GM23338 (cell line): ENCODE data around the gene KAT6B. TPM values are rescaled to one million over a fixed set of nuclear protein-coding genes. Genes with fewer than 3 reads are reported as not detected.

Experiments
- ATAC-seq: fragments of 200-7000 bp; cut with Tn5 transposase; 3 replicates; pipeline ENCODE4 v1.9.1; 2020
- DNase-seq: peaks from one replicate; pipeline ENCODE4 v3.0.0-alpha.2; 2015; ENCODE audit warnings: low spot score
- H2AFZ ChIP-seq: fragments of 200-600 bp; sonication (generic); 2 replicates; pipeline ENCODE4 v1.8.0; 2016; ENCODE audit warnings: antibody characterized with exemption, mild to moderate bottlenecking, moderate library complexity
- H3F3A ChIP-seq: fragments of 200-600 bp; sonication (generic); replicated peaks from 2 replicates; pipeline ENCODE4 v1.8.0; 2017; ENCODE audit warnings: antibody characterized with exemption, mixed run types, low read depth
- H3K27ac ChIP-seq: fragments of 200-600 bp; sonication (generic); 2 replicates; pipeline ENCODE4 v1.6.1; 2016; ENCODE audit warnings: low read depth
- H3K27me3 ChIP-seq: fragments of 200-600 bp; sonication (generic); 2 replicates; pipeline ENCODE4 v1.8.0; 2016; ENCODE audit warnings: mild to moderate bottlenecking, mixed run types, moderate library complexity; ENCODE audit not compliant: insufficient read depth
- H3K36me3 ChIP-seq: fragments of 200-600 bp; sonication (generic); 2 replicates; pipeline ENCODE4 v1.8.0; 2016; ENCODE audit warnings: mild to moderate bottlenecking; ENCODE audit not compliant: insufficient read depth
- H3K4me1 ChIP-seq: fragments of 200-600 bp; sonication (generic); 2 replicates; pipeline ENCODE4 v1.8.0; 2016; ENCODE audit warnings: mild to moderate bottlenecking, moderate library complexity; ENCODE audit not compliant: insufficient read depth
- H3K4me2 ChIP-seq: fragments of 200-600 bp; sonication (generic); 2 replicates; pipeline ENCODE4 v1.7.1; 2017; ENCODE audit warnings: mixed run types
- H3K4me3 ChIP-seq: fragments of 200-600 bp; sonication (generic); 2 replicates; pipeline ENCODE4 v1.6.1; 2016; ENCODE audit warnings: mixed run types
- H3K79me2 ChIP-seq: fragments of 200-600 bp; sonication (generic); replicated peaks from 2 replicates; pipeline ENCODE4 v1.8.0; 2017; ENCODE audit warnings: mild to moderate bottlenecking; ENCODE audit not compliant: insufficient read depth
- H3K9me2 ChIP-seq: fragments of 200-600 bp; sonication (generic); 2 replicates; pipeline ENCODE4 v1.8.0; 2017; ENCODE audit not compliant: insufficient read depth
- H4K20me1 ChIP-seq: fragments of 200-600 bp; sonication (generic); replicated peaks from 2 replicates; pipeline ENCODE4 v1.8.0; 2017; ENCODE audit warnings: mild to moderate bottlenecking; ENCODE audit not compliant: insufficient read depth
- H3K27ac Mint-ChIP-seq: 2 replicates; pipeline ENCODE4 v1.8.0; 2020; ENCODE audit warnings: inconsistent platforms, mild to moderate bottlenecking, moderate library complexity, mixed read lengths
- H3K27me3 Mint-ChIP-seq: 3 replicates; pipeline ENCODE4 v1.8.0; 2022; ENCODE audit warnings: low read depth, mild to moderate bottlenecking, moderate library complexity, mixed read lengths, inconsistent platforms; ENCODE audit not compliant: insufficient read depth, poor library complexity
- H3K36me3 Mint-ChIP-seq: 3 replicates; pipeline ENCODE4 v1.8.0; 2021; ENCODE audit warnings: low read depth, mild to moderate bottlenecking, inconsistent platforms, moderate library complexity, mixed read lengths
- H3K4me1 Mint-ChIP-seq: 3 replicates; pipeline ENCODE4 v1.8.0; 2020; ENCODE audit warnings: mild to moderate bottlenecking, inconsistent platforms, mixed read lengths
- H3K4me3 Mint-ChIP-seq: 3 replicates; pipeline ENCODE4 v1.8.0; 2021; ENCODE audit warnings: moderate library complexity, mild to moderate bottlenecking, inconsistent platforms, mixed read lengths
- H3K9me3 Mint-ChIP-seq: 3 replicates; pipeline ENCODE4 v1.8.0; 2020; ENCODE audit warnings: moderate library complexity, mild to moderate bottlenecking, inconsistent platforms, mixed read lengths
- CREB1 ChIP-seq: fragments of 250-450 bp; sonication (Bioruptor Pico); IDR thresholded peaks from 2 replicates; pipeline ENCODE4 v1.5.0; 2020; ENCODE audit warnings: low read depth, mild to moderate bottlenecking, moderate library complexity
- EZH2 ChIP-seq: fragments of 200-600 bp; sonication (generic); IDR thresholded peaks from one replicate; pipeline ENCODE4 v1.8.0; 2017; ENCODE audit warnings: antibody characterized with exemption, mild to moderate bottlenecking, low read depth; ENCODE audit not compliant: unreplicated experiment
- EZH2phosphoT487 ChIP-seq: fragments of 200-600 bp; sonication (generic); IDR thresholded peaks from one replicate; pipeline ENCODE4 v1.8.1; 2018; ENCODE audit warnings: antibody characterized with exemption; ENCODE audit not compliant: unreplicated experiment
- JUNB ChIP-seq: IDR thresholded peaks from one replicate; pipeline ENCODE4 v1.6.1; 2016; ENCODE audit warnings: antibody characterized with exemption; ENCODE audit not compliant: unreplicated experiment
- NANOG ChIP-seq: IDR thresholded peaks from 2 replicates; pipeline ENCODE4 v1.6.1; 2016; ENCODE audit warnings: antibody characterized with exemption, borderline replicate concordance
- POLR2AphosphoS5 ChIP-seq: IDR thresholded peaks from 2 replicates; pipeline ENCODE4 v1.6.1; 2016; ENCODE audit warnings: antibody characterized with exemption, low read depth
- REST ChIP-seq: IDR thresholded peaks from one replicate; pipeline ENCODE4 v1.6.1; 2018; ENCODE audit warnings: antibody characterized with exemption; ENCODE audit not compliant: unreplicated experiment
- STAT1 ChIP-seq: IDR thresholded peaks from one replicate; pipeline ENCODE4 v1.6.1; 2016; ENCODE audit warnings: antibody characterized with exemption; ENCODE audit not compliant: unreplicated experiment
- ZNF114 ChIP-seq: fragments of 250-450 bp; sonication (Bioruptor Pico); IDR thresholded peaks from 2 replicates; pipeline ENCODE4 v1.5.0; 2020; ENCODE audit warnings: mild to moderate bottlenecking, moderate library complexity
- ZNF331 ChIP-seq: fragments of 250-450 bp; sonication (Bioruptor Pico); IDR thresholded peaks from 2 replicates; pipeline ENCODE4 v1.5.0; 2020; ENCODE audit warnings: low read depth, mild to moderate bottlenecking, moderate library complexity
- ZNF462 ChIP-seq: fragments of 250-450 bp; sonication (Bioruptor Pico); IDR thresholded peaks from 2 replicates; pipeline ENCODE4 v1.5.0; 2020; ENCODE audit warnings: mild to moderate bottlenecking, moderate library complexity
- polyA plus RNA-seq: library from polyadenylated mRNA; unstranded; fragments of >200 nt; fragmentation: Nextera tagmentation; extraction: Ambion mirVana; gene quantifications from 2 replicates; pipeline ENCODE4 v1.2.1, GENCODE V29; 2016
- total RNA-seq: library from RNA; depleted of rRNA; stranded (reverse); fragments of >200 nt; shearing (Covaris generic); gene quantifications from 2 replicates; pipeline ENCODE4 v1.2.3, GENCODE V29; 2014
- TF ChIP-seq, protein P1 (sequence below): IDR thresholded peaks from 2 replicates; pipeline ENCODE4 v1.6.1; 2016; ENCODE audit warnings: antibody characterized with exemption
- TF ChIP-seq, protein P2 (sequence below), 2 experiments: fragments of 200-600 bp in 1 of 2; sonication (generic) in 1 of 2; conservative IDR thresholded peaks; 2 replicates each; pipeline versions ENCODE4 v1.5.1 to v1.6.1; 2016 to 2017; ENCODE audit warnings: antibody characterized with exemption in 2 of 2, low read depth in 2 of 2, mild to moderate bottlenecking in 2 of 2, moderate library complexity in 1 of 2

Gene KAT6B
- total and polyA plus RNA-seq, 2 experiments from 2014 or later, result 21.3 to 31.4 TPM

GRCh38 chr10:74787457-74787856 lies 38.9 kb upstream of the KAT6B start:
- no peak for DNase-seq
- no peaks in the 10 kb centered on the region for H3K36me3 ChIP-seq
- no peaks in the 10 kb centered on the region for H4K20me1 ChIP-seq
- Mint-ChIP-seq H3K4me1 (peaks cover 18% of the 10 kb centered on the region), H3K9me3 (no peaks in the 10 kb centered on the region), H3K27me3 (peaks cover 1% of the 10 kb centered on the region), H3K27ac (no peak overlapping the region), H3K4me3 (no peak overlapping the region), H3K36me3 (no peaks in the 10 kb centered on the region)
- H3K4me1 ChIP-seq, result peaks cover 32% of the 10 kb centered on the region
- no peaks in the 10 kb centered on the region for H3F3A ChIP-seq
- TF ChIP-seq EZH2, result no peak
- no peak for TF ChIP-seq STAT1
- no peak for TF ChIP-seq ZNF462 (CRISPR knock-in tag)
- TF ChIP-seq EZH2phosphoT487, result no peak
- TF ChIP-seq ZNF114 (CRISPR knock-in tag), result no peak
- no peak for TF ChIP-seq NANOG
- TF ChIP-seq REST, result no peak
- TF ChIP-seq ZNF331 (CRISPR knock-in tag), result no peak
- TF ChIP-seq, protein P1, sequence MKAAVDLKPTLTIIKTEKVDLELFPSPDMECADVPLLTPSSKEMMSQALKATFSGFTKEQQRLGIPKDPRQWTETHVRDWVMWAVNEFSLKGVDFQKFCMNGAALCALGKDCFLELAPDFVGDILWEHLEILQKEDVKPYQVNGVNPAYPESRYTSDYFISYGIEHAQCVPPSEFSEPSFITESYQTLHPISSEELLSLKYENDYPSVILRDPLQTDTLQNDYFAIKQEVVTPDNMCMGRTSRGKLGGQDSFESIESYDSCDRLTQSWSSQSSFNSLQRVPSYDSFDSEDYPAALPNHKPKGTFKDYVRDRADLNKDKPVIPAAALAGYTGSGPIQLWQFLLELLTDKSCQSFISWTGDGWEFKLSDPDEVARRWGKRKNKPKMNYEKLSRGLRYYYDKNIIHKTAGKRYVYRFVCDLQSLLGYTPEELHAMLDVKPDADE, result no peak
- TF ChIP-seq JUNB, result no peak
- no peak for TF ChIP-seq POLR2AphosphoS5
- TF ChIP-seq, protein P2, sequence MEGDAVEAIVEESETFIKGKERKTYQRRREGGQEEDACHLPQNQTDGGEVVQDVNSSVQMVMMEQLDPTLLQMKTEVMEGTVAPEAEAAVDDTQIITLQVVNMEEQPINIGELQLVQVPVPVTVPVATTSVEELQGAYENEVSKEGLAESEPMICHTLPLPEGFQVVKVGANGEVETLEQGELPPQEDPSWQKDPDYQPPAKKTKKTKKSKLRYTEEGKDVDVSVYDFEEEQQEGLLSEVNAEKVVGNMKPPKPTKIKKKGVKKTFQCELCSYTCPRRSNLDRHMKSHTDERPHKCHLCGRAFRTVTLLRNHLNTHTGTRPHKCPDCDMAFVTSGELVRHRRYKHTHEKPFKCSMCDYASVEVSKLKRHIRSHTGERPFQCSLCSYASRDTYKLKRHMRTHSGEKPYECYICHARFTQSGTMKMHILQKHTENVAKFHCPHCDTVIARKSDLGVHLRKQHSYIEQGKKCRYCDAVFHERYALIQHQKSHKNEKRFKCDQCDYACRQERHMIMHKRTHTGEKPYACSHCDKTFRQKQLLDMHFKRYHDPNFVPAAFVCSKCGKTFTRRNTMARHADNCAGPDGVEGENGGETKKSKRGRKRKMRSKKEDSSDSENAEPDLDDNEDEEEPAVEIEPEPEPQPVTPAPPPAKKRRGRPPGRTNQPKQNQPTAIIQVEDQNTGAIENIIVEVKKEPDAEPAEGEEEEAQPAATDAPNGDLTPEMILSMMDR (conservative IDR thresholded peaks at IDR 0.05; ENCODE audit: low read depth in 2 of 2), result no peak
- TF ChIP-seq CREB1 (CRISPR knock-in tag), result no peak
- H3K9me2 ChIP-seq, result no peaks in the 10 kb centered on the region
- H3K79me2 ChIP-seq, result no peaks in the 10 kb centered on the region
- ATAC-seq, result no peak
- H3K27ac ChIP-seq, result no peak overlapping the region
- no peak overlapping the region for H3K4me2 ChIP-seq
- H3K4me3 ChIP-seq, result no peak overlapping the region
- H2AFZ ChIP-seq, result no peak overlapping the region
- H3K27me3 ChIP-seq, result no peaks in the 10 kb centered on the region
